ENCODE measurements around the gene BDH2.

The BDH2 gene

GRCh38 chr4:103091601-103092223 lies 7.9 kb downstream of the BDH2 start:
- no peak for TF ChIP-seq GLIS3 (CRISPR knock-in tag; IDR thresholded peaks at IDR 0.05)
- TF ChIP-seq ZNF565 (CRISPR knock-in tag; conservative IDR thresholded peaks at IDR 0.05; ENCODE audit: low read depth) = no peak
- no peak for TF ChIP-seq PATZ1 (CRISPR knock-in tag; IDR thresholded peaks at IDR 0.05; ENCODE audit: borderline replicate concordance)
- no peak for TF ChIP-seq ESRRG (CRISPR knock-in tag; IDR thresholded peaks at IDR 0.05)
- no peak for TF ChIP-seq CREB5 (CRISPR knock-in tag; IDR thresholded peaks at IDR 0.05; ENCODE audit: low read depth)
- peak; percentile 89 for ATAC-seq

GRCh38 chr4:103089481-103089880 lies 10.2 kb downstream of the BDH2 start:
- ATAC-seq = no peak

More at GRCh38 chr4:103089481-103089880, 10.2 kb downstream of the BDH2 start:
- TF ChIP-seq BACH2 (CRISPR knock-in tag; IDR thresholded peaks at IDR 0.05; ENCODE audit: borderline replicate concordance) (no peak), PATZ1 (CRISPR knock-in tag; IDR thresholded peaks at IDR 0.05; ENCODE audit: borderline replicate concordance) (no peak), ISL1 (CRISPR knock-in tag; IDR thresholded peaks at IDR 0.05) (no peak), TSHZ2 (CRISPR knock-in tag; IDR thresholded peaks at IDR 0.05) (no peak), PPARA (CRISPR knock-in tag; IDR thresholded peaks at IDR 0.05; ENCODE audit: borderline replicate concordance) (no peak), ZNF565 (CRISPR knock-in tag; conservative IDR thresholded peaks at IDR 0.05; ENCODE audit: low read depth) (no peak), ZC3H10 (CRISPR knock-in tag; IDR thresholded peaks at IDR 0.05) (no peak), ZNF8 (CRISPR knock-in tag; IDR thresholded peaks at IDR 0.05) (no peak), POU6F1 (CRISPR knock-in tag; IDR thresholded peaks at IDR 0.05; ENCODE audit: borderline replicate concordance, low read depth) (no peak), ARNTL (CRISPR knock-in tag; IDR thresholded peaks at IDR 0.05; ENCODE audit: borderline replicate concordance, low read depth) (no peak), RARB (CRISPR knock-in tag; IDR thresholded peaks at IDR 0.05) (no peak), CREB5 (CRISPR knock-in tag; IDR thresholded peaks at IDR 0.05; ENCODE audit: low read depth) (no peak), GLIS3 (CRISPR knock-in tag; IDR thresholded peaks at IDR 0.05) (no peak), ZFP3 (CRISPR knock-in tag; IDR thresholded peaks at IDR 0.05) (no peak), SNAI2 (CRISPR knock-in tag; IDR thresholded peaks at IDR 0.05) (no peak), CSDC2 (CRISPR knock-in tag; IDR thresholded peaks at IDR 0.05) (no peak)
- TF ChIP-seq, protein P1, sequence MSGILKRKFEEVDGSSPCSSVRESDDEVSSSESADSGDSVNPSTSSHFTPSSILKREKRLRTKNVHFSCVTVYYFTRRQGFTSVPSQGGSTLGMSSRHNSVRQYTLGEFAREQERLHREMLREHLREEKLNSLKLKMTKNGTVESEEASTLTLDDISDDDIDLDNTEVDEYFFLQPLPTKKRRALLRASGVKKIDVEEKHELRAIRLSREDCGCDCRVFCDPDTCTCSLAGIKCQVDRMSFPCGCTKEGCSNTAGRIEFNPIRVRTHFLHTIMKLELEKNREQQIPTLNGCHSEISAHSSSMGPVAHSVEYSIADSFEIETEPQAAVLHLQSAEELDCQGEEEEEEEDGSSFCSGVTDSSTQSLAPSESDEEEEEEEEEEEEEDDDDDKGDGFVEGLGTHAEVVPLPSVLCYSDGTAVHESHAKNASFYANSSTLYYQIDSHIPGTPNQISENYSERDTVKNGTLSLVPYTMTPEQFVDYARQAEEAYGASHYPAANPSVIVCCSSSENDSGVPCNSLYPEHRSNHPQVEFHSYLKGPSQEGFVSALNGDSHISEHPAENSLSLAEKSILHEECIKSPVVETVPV (CRISPR knock-in tag; IDR thresholded peaks at IDR 0.05) = no peak

All from SK-N-SH treated with all-trans-retinoic acid at 6 μM for 48 hours (cell line).